SK-N-SH (cell line): ENCODE results near the gene CCDC178.
"Not testable (repeated sequence)": the region's sequence is repeated elsewhere in the genome, so short reads cannot be mapped to it uniquely, and the experiment has no call there.

Source experiments
- POLR2AphosphoS5 ChIP-seq: IDR thresholded peaks from 2 replicates; pipeline ENCODE4 v1.6.1; 2012; ENCODE audit warnings: low read depth, low read length
- TAF1 ChIP-seq: IDR thresholded peaks from 2 replicates; pipeline ENCODE4 v1.6.1; 2012; ENCODE audit warnings: low read depth, mild to moderate bottlenecking, low read length, moderate library complexity, borderline replicate concordance
- TF ChIP-seq, protein P1 (sequence below): fragments of 200-600 bp; sonication (generic); IDR thresholded peaks from 2 replicates; pipeline ENCODE4 v1.6.1; 2017; ENCODE audit warnings: antibody characterized with exemption, mild to moderate bottlenecking, moderate library complexity

DNA sequence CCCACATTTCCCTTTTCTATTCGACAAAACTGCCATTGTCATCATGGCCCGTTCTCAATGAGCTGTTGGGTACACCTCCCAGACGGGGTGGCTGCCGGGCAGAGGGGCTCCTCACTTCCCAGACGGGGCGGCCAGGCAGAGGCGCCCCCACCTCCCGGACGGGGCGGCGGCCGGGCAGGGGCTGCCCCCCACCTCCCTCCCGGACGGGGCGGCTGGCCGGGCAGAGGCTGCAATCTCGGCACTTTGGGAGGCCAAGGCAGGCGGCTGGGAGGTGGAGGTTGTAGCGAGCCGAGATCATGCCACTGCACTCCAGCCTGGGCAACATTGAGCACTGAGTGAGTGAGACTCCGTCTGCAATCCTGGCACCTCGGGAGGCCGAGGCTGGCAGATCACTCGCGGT lies 292.7 kb downstream of the CCDC178 start:
- TF ChIP-seq, protein P1, sequence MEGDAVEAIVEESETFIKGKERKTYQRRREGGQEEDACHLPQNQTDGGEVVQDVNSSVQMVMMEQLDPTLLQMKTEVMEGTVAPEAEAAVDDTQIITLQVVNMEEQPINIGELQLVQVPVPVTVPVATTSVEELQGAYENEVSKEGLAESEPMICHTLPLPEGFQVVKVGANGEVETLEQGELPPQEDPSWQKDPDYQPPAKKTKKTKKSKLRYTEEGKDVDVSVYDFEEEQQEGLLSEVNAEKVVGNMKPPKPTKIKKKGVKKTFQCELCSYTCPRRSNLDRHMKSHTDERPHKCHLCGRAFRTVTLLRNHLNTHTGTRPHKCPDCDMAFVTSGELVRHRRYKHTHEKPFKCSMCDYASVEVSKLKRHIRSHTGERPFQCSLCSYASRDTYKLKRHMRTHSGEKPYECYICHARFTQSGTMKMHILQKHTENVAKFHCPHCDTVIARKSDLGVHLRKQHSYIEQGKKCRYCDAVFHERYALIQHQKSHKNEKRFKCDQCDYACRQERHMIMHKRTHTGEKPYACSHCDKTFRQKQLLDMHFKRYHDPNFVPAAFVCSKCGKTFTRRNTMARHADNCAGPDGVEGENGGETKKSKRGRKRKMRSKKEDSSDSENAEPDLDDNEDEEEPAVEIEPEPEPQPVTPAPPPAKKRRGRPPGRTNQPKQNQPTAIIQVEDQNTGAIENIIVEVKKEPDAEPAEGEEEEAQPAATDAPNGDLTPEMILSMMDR = not testable (repeated sequence)
- TF ChIP-seq POLR2AphosphoS5, TAF1: not testable (repeated sequence)
